ENCODE measurements around the gene GADD45G.

DNA sequence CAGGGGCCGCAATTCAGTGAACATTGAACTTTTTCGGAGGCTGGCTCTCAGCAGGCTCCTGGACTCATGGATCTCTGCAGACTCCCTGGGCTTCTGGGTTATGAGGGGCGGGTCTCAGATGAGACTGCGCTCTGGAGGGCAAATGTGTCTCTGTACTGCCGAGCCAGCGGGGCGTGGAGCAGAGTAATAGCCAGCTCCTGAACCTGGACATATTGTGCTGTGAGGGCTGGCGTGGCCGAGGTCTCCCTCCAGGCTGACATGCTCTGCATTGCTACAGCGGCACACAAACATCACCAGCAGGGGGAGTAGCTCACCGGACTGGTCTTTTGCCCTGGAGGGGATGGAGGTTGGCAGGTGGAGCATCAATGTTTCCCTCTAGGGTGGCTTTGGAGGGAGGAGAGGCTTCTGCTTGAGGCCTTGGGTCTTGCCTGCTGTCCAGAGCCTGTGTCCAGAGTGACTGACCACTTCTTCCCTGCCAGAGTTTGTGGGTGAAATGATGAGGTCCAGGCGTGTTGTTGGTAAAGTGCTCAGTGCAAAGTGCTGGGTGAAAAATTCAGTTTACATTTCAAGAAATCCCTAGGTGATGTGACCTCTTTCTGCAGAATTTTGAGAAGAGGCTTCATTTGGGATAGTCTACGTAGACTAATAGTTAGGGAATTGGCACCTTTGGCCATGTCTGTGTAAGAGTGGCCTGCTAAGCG lies 10.9 kb upstream of the GADD45G start:
- TF ChIP-seq, protein P1, sequence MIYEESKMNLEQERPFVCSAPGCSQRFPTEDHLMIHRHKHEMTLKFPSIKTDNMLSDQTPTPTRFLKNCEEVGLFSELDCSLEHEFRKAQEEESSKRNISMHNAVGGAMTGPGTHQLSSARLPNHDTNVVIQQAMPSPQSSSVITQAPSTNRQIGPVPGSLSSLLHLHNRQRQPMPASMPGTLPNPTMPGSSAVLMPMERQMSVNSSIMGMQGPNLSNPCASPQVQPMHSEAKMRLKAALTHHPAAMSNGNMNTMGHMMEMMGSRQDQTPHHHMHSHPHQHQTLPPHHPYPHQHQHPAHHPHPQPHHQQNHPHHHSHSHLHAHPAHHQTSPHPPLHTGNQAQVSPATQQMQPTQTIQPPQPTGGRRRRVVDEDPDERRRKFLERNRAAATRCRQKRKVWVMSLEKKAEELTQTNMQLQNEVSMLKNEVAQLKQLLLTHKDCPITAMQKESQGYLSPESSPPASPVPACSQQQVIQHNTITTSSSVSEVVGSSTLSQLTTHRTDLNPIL (CRISPR knock-in tag; IDR thresholded peaks at IDR 0.05; ENCODE audit: low read depth) = no peak
- TF ChIP-seq ZFP30 (CRISPR knock-in tag; IDR thresholded peaks at IDR 0.05) (no peak), ZNF8 (CRISPR knock-in tag; IDR thresholded peaks at IDR 0.05) (no peak), ZFP3 (CRISPR knock-in tag; IDR thresholded peaks at IDR 0.05) (no peak), ZNF70 (CRISPR knock-in tag; IDR thresholded peaks at IDR 0.05) (no peak), RARB (CRISPR knock-in tag; IDR thresholded peaks at IDR 0.05) (no peak), ISL1 (CRISPR knock-in tag; IDR thresholded peaks at IDR 0.05) (no peak), ZNF565 (CRISPR knock-in tag; conservative IDR thresholded peaks at IDR 0.05; ENCODE audit: low read depth) (no peak), ESRRG (CRISPR knock-in tag; IDR thresholded peaks at IDR 0.05) (no peak)
- TF ChIP-seq, protein P2, sequence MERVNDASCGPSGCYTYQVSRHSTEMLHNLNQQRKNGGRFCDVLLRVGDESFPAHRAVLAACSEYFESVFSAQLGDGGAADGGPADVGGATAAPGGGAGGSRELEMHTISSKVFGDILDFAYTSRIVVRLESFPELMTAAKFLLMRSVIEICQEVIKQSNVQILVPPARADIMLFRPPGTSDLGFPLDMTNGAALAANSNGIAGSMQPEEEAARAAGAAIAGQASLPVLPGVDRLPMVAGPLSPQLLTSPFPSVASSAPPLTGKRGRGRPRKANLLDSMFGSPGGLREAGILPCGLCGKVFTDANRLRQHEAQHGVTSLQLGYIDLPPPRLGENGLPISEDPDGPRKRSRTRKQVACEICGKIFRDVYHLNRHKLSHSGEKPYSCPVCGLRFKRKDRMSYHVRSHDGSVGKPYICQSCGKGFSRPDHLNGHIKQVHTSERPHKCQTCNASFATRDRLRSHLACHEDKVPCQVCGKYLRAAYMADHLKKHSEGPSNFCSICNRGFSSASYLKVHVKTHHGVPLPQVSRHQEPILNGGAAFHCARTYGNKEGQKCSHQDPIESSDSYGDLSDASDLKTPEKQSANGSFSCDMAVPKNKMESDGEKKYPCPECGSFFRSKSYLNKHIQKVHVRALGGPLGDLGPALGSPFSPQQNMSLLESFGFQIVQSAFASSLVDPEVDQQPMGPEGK (CRISPR knock-in tag; IDR thresholded peaks at IDR 0.05; ENCODE audit: borderline replicate concordance) = no peak

All from SK-N-SH treated with all-trans-retinoic acid at 6 μM for 48 hours (cell line).